Left lung (tissue), 10 donors: ENCODE data around the gene RND1. TPM values are rescaled to one million over a fixed set of nuclear protein-coding genes. Genes with fewer than 3 reads are reported as not detected.
"Not testable (repeated sequence)": the region's sequence is repeated elsewhere in the genome, so short reads cannot be mapped to it uniquely, and the experiment has no call there.

Experiments
- ATAC-seq: fragments of 200-7000 bp; cut with Tn5 transposase; one replicate; pipeline ENCODE4 v1.9.1; 2020; ENCODE audit warnings: moderate library complexity
- DNase-seq, 4 donors: peaks; one replicate each; pipeline ENCODE4 v3.0.0-alpha.2; 2013 to 2020
- H3K27ac ChIP-seq, 2 donors: fragments of 200-600 bp; sonication (generic) in 1 of 2; one replicate each; pipeline versions ENCODE4 v1.5.0 to v1.8.0; 2020 to 2021
- H3K27me3 ChIP-seq, 2 donors: fragments of 200-600 bp; sonication (generic) in 1 of 2; one replicate each; pipeline versions ENCODE4 v1.5.0 to v1.8.0; 2020 to 2021
- H3K36me3 ChIP-seq, 2 donors: fragments of 200-600 bp; sonication (generic) in 1 of 2; one replicate each; pipeline versions ENCODE4 v1.5.0 to v1.8.0; 2020 to 2021
- H3K4me1 ChIP-seq, 2 donors: fragments of 200-600 bp; one replicate each; pipeline ENCODE4 v1.8.0; 2021
- H3K4me3 ChIP-seq, 2 donors: fragments of 200-600 bp; sonication (generic) in 1 of 2; one replicate each; pipeline versions ENCODE4 v1.5.0 to v1.8.0; 2020 to 2021; ENCODE audit warnings: mild to moderate bottlenecking in 1 of 2
- H3K9me3 ChIP-seq, 2 donors: fragments of 200-600 bp; sonication (generic) in 1 of 2; one replicate each; pipeline versions ENCODE4 v1.5.0 to v1.8.0; 2020 to 2021
- CTCF ChIP-seq, 2 donors: fragments of 200-600 bp; sonication (generic) in 1 of 2; IDR thresholded peaks; one replicate each; pipeline versions ENCODE4 v1.5.0 to v1.8.0; 2021; ENCODE audit warnings: antibody characterized with exemption in 2 of 2
- intact Hi-C, 2 donors: fragments of 100-400 bp; cut with DNase I; formaldehyde crosslinking; loops; one replicate each; pipeline versions ENCODE4 v1.11.2 to v1.14.2; 2022
- polyA plus RNA-seq, 6 donors: library from polyadenylated mRNA; unstranded; fragments of 120-200 nt; gene quantifications; one replicate each; pipeline ENCODE4 v1.2.1, GENCODE V29; 2013; ENCODE audit not compliant: insufficient read length in 6 of 6
- total RNA-seq, 2 donors: library from RNA; stranded (reverse); fragmentation: NEBNext Ultra II Directional; extraction: Animal tissue kit (Norgen Biotek cat#: 25700); gene quantifications; one replicate each; pipeline ENCODE4 v1.2.1, GENCODE V29; 2021
- donor health status: DM: no; HTN: yes; CAD: no.
- donor health status: DM: no; HTN: no; CAD: no.

RND1 gene
- total and polyA plus RNA-seq, 8 donors, result 1.8 to 28.1 (median 2.4) TPM

- Histone ChIP-seq H3K27me3 (peaks cover 0 to 17% of the 10 kb centered on the region in 2 donors), H3K4me1 (peaks cover 0 to 9% of the 10 kb centered on the region in 2 donors), H3K9me3 (no peaks in the 10 kb centered on the region), H3K4me3 (no peak overlapping the region), H3K36me3 (peaks cover 0 to 14% of the 10 kb centered on the region in 2 donors), H3K27ac (no peak overlapping the region)
- DNase-seq (no peak), ATAC-seq (no peak)
- intact Hi-C loops, result no loop called here
- no peak for TF ChIP-seq CTCF (IDR thresholded peaks at IDR 0.05)
These were observed 6.1 kb downstream of the RND1 start for GRCh38 chr12:48859607-48860006.

GRCh38 chr12:48858043-48858442 lies 7.6 kb downstream of the RND1 start:
- intact Hi-C loops, result no loop called here
- Histone ChIP-seq H3K27me3 (peaks cover 0 to 2% of the 10 kb centered on the region in 2 donors), H3K36me3 (peaks cover 0 to 14% of the 10 kb centered on the region in 2 donors), H3K4me3 (no peak overlapping the region), H3K27ac (no peak overlapping the region), H3K9me3 (no peaks in the 10 kb centered on the region), H3K4me1 (peaks cover 0 to 5% of the 10 kb centered on the region in 2 donors)
- DNase-seq (no peak), ATAC-seq (no peak)
- TF ChIP-seq CTCF (IDR thresholded peaks at IDR 0.05), result no peak

DNA sequence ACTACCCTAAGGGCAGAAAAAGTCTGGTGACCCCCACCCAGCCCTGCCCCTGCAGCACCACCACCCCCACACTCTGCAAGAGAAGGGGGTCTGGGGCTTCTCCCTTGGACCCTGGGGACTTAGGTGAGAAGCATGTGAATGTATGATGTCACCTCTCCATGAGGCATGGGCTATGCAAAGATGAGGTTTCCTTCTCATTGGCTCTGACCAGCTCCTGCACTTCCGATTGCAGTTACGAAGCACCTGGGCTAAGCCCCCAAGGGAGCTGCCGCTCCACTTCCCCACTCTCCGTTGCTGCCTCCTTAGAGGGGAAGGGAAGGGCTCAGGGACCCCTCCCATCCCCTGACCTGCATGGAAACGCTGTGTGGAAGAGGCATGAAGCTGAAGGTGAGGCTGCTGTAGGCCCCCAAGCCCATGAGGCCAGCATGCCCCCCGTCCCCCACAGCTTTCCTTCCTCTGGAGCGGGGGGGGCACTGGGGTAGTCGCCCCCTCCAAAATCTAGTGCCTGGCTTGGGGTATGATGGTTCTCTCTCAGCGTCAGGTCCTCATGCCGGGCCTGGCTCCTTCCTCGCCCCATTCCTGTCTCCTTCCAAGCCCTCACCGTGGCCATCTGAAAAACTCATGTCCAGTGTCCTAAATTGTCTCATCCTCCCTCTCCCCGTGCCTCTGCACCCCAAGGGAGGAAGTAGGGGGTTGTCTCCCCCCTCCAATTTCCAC lies 8.2 kb downstream of the RND1 start:
- ATAC-seq, result no peak
- Histone ChIP-seq H3K27me3 (no peaks in the 10 kb centered on the region), H3K4me3 (no peak overlapping the region), H3K27ac (no peak overlapping the region), H3K9me3 (no peaks in the 10 kb centered on the region), H3K4me1 (peaks cover 5 to 11% of the 10 kb centered on the region in 2 donors), H3K36me3 (peaks cover 0 to 14% of the 10 kb centered on the region in 2 donors)
- intact Hi-C loops, result no loop called here
- TF ChIP-seq CTCF (IDR thresholded peaks at IDR 0.05), result no peak
- no peak for DNase-seq

- ATAC-seq, result no peak
- intact Hi-C loops, result no loop called here
These were observed 9.3 kb downstream of the RND1 start for GRCh38 chr12:48856379-48856778.

DNA sequence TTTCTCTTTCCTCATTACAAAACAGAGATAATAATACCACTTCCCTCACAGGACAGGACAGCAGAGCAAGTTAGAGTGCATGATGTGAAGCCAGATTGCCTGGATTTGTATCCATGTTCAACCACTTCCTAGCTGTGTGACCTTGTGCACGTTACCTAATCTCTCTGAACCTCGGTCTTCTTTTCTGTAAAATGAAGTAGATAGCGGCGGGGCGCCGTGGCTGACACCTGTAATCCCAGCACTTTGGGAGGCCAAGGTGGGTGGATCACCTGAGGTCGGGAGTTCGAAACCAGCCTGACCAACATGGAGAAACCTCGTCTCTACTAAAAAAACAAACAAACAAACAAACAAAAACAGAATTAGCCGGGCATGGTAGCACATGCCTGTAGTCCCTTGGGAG lies 10.7 kb downstream of the RND1 start:
- not testable (repeated sequence) for H3K4me3 ChIP-seq, H3K27me3 ChIP-seq, H3K9me3 ChIP-seq, H3K27ac ChIP-seq, DNase-seq, H3K36me3 ChIP-seq, ATAC-seq
- intact Hi-C loops, result loop anchor here in 1 of 2 donors (2.0 kb wide), 1 partner anchor 36 kb away; no protein-coding TSS in a partner anchor
- H3K4me1 ChIP-seq, result peaks cover 13 to 28% of the 10 kb centered on the region in 2 donors

More at GRCh38 chr12:48856379-48856778, 9.3 kb downstream of the RND1 start:
- no peaks in the 10 kb centered on the region for H3K27me3 ChIP-seq
- H3K36me3 ChIP-seq, result peaks cover 0 to 8% of the 10 kb centered on the region in 2 donors
- no peak overlapping the region for H3K4me3 ChIP-seq
- TF ChIP-seq CTCF (IDR thresholded peaks at IDR 0.05), result no peak
- H3K9me3 ChIP-seq, result no peaks in the 10 kb centered on the region
- no peak overlapping the region for H3K27ac ChIP-seq
- H3K4me1 ChIP-seq, result peaks cover 5 to 13% of the 10 kb centered on the region in 2 donors
- DNase-seq, result no peak
